Suprapubic skin (tissue), 4 donors: ENCODE data around the gene PTPRD. TPM values are rescaled to one million over a fixed set of nuclear protein-coding genes. Genes with fewer than 3 reads are reported as not detected.

Experiments used
- DNase-seq, 2 donors: peaks; one replicate each; pipeline ENCODE4 v3.0.0-alpha.2; 2019; ENCODE audit warnings: low spot score in 2 of 2
- H3K27ac ChIP-seq: fragments of 200-600 bp; sonication (generic); one replicate; pipeline ENCODE4 v1.5.1; 2019
- H3K27me3 ChIP-seq: fragments of 200-600 bp; sonication (generic); one replicate; pipeline ENCODE4 v1.5.1; 2019
- H3K36me3 ChIP-seq: fragments of 200-600 bp; sonication (generic); one replicate; pipeline ENCODE4 v1.5.1; 2019
- H3K4me1 ChIP-seq: fragments of 200-600 bp; sonication (generic); one replicate; pipeline ENCODE4 v1.5.1; 2019
- H3K4me3 ChIP-seq: fragments of 200-600 bp; sonication (generic); one replicate; pipeline ENCODE4 v1.5.1; 2019; ENCODE audit warnings: mild to moderate bottlenecking
- H3K9me3 ChIP-seq: fragments of 200-600 bp; sonication (generic); one replicate; pipeline ENCODE4 v1.5.1; 2019
- EP300 ChIP-seq: sonication (generic); formaldehyde crosslinking; IDR thresholded peaks from one replicate; pipeline ENCODE4 v1.6.1; 2017; ENCODE audit warnings: antibody characterized with exemption
- POLR2A ChIP-seq, 2 donors: fragments of 450-650 bp; IDR thresholded peaks; one replicate each; pipeline ENCODE4 v1.6.1; 2017; ENCODE audit warnings: antibody characterized with exemption in 2 of 2, mild to moderate bottlenecking in 2 of 2, moderate library complexity in 2 of 2
- POLR2AphosphoS5 ChIP-seq, 3 donors: sonication (generic); formaldehyde crosslinking; IDR thresholded peaks; one replicate each; pipeline ENCODE4 v1.6.1; 2017; ENCODE audit warnings: antibody characterized with exemption in 3 of 3
- WGBS: methylation state at CpG from one replicate; pipeline ENCODE4 v1.1.5; 2018; 5-methylcytosine and 5-hydroxymethylcytosine counted together
- total RNA-seq, 4 donors: library from RNA; depleted of rRNA; stranded (reverse); fragments of >200 nt; gene quantifications; one replicate each; pipeline ENCODE4 v1.1.0, GENCODE V29; 2016
- TF ChIP-seq, protein P1 (sequence below), 2 donors: fragments of 200-600 bp in 1 of 2; fragments of 450-650 bp in 1 of 2; sonication (generic) in 1 of 2; IDR thresholded peaks; one replicate each; pipeline ENCODE4 v1.5.1; 2016 to 2019; ENCODE audit warnings: antibody characterized with exemption in 2 of 2, mild to moderate bottlenecking in 1 of 2, moderate library complexity in 1 of 2

The PTPRD gene
- total RNA-seq, 4 donors from 2014 or later = 0.49 to 3.3 (median 2.5) TPM

GRCh38 chr9:9215050-9215449 lies 1397.8 kb downstream of the PTPRD start:
- no peaks in the 10 kb centered on the region for H3K9me3 ChIP-seq
- 59% methylated on average over 2 of the region's 2 CpGs for WGBS
- TF ChIP-seq, protein P1, sequence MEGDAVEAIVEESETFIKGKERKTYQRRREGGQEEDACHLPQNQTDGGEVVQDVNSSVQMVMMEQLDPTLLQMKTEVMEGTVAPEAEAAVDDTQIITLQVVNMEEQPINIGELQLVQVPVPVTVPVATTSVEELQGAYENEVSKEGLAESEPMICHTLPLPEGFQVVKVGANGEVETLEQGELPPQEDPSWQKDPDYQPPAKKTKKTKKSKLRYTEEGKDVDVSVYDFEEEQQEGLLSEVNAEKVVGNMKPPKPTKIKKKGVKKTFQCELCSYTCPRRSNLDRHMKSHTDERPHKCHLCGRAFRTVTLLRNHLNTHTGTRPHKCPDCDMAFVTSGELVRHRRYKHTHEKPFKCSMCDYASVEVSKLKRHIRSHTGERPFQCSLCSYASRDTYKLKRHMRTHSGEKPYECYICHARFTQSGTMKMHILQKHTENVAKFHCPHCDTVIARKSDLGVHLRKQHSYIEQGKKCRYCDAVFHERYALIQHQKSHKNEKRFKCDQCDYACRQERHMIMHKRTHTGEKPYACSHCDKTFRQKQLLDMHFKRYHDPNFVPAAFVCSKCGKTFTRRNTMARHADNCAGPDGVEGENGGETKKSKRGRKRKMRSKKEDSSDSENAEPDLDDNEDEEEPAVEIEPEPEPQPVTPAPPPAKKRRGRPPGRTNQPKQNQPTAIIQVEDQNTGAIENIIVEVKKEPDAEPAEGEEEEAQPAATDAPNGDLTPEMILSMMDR (IDR thresholded peaks at IDR 0.05) = no peak
- TF ChIP-seq EP300 = no peak
- no peak for TF ChIP-seq POLR2AphosphoS5 (IDR thresholded peaks at IDR 0.05)
- no peaks in the 10 kb centered on the region for H3K36me3 ChIP-seq
- no peak overlapping the region for H3K27ac ChIP-seq
- DNase-seq = no peak
- no peak overlapping the region for H3K4me3 ChIP-seq
- no peaks in the 10 kb centered on the region for H3K4me1 ChIP-seq
- no peaks in the 10 kb centered on the region for H3K27me3 ChIP-seq

GRCh38 chr9:9214066-9214465 lies 1398.7 kb downstream of the PTPRD start:
- Histone ChIP-seq H3K4me1 (no peaks in the 10 kb centered on the region), H3K9me3 (no peaks in the 10 kb centered on the region), H3K4me3 (no peak overlapping the region), H3K27me3 (no peaks in the 10 kb centered on the region), H3K27ac (no peak overlapping the region), H3K36me3 (no peaks in the 10 kb centered on the region)
- WGBS = 56% methylated on average over 6 of the region's 6 CpGs
- TF ChIP-seq, protein P1 (IDR thresholded peaks at IDR 0.05) = no peak
- TF ChIP-seq POLR2A (IDR thresholded peaks at IDR 0.05) = no peak
- no peak for TF ChIP-seq EP300
- TF ChIP-seq POLR2AphosphoS5 (IDR thresholded peaks at IDR 0.05) = no peak
- DNase-seq = no peak

DNA sequence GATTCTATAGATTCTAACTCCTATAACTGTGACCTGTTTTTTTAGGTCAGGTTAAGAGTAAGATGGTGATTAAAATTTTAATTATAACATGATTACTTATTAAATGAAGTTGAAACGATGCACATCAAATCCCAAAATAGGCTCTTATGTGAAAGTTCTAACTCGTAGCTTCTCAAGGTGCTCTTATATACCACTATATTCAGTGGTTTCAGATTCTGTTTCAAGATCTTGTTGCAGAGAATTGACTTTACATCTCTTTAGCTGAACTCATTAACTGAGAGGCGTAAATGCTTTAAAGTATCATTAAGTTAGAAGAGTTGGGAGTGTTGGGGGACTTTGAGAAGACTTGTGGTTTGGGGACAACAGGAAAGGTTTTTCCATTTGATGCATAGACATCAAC lies 1399.8 kb downstream of the PTPRD start:
- TF ChIP-seq POLR2A (IDR thresholded peaks at IDR 0.05) = no peak
- no peak for TF ChIP-seq EP300
- TF ChIP-seq POLR2AphosphoS5 (IDR thresholded peaks at IDR 0.05) = no peak
- TF ChIP-seq, protein P1 (IDR thresholded peaks at IDR 0.05) = no peak
- no peak for DNase-seq
- Histone ChIP-seq H3K27ac (no peak overlapping the region), H3K4me3 (no peak overlapping the region), H3K36me3 (no peaks in the 10 kb centered on the region), H3K27me3 (no peaks in the 10 kb centered on the region), H3K4me1 (no peaks in the 10 kb centered on the region), H3K9me3 (no peaks in the 10 kb centered on the region)
- WGBS = 94% methylated on average over 3 of the region's 3 CpGs

DNA sequence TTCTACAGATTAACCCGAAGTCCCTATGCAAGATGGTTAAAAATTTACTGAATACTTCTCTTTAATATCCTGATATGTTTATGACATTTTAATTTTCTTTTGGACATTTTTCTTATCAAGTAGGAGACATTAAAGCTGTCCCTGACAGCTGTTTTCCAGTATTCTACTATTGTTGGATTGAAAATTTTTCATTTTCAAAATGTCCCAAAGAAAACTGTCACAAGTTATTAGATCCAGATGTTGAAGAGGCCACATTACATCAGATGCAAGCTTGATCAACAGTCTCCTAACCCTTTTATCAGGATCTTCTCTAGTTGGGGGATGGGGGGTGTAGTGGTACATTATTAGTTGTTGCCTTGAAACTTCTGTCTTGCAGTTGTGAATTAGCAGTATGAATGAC lies 1410.5 kb downstream of the PTPRD start:
- Histone ChIP-seq H3K4me3 (no peak overlapping the region), H3K27ac (no peak overlapping the region), H3K27me3 (no peaks in the 10 kb centered on the region), H3K4me1 (no peaks in the 10 kb centered on the region), H3K9me3 (no peaks in the 10 kb centered on the region), H3K36me3 (no peaks in the 10 kb centered on the region)
- no peak for TF ChIP-seq POLR2A (IDR thresholded peaks at IDR 0.05)
- TF ChIP-seq POLR2AphosphoS5 (IDR thresholded peaks at IDR 0.05) = no peak
- TF ChIP-seq, protein P1 (IDR thresholded peaks at IDR 0.05) = no peak
- no peak for TF ChIP-seq EP300
- no peak for DNase-seq
- 71% methylated on average over 1 of the region's 1 CpG for WGBS

DNA sequence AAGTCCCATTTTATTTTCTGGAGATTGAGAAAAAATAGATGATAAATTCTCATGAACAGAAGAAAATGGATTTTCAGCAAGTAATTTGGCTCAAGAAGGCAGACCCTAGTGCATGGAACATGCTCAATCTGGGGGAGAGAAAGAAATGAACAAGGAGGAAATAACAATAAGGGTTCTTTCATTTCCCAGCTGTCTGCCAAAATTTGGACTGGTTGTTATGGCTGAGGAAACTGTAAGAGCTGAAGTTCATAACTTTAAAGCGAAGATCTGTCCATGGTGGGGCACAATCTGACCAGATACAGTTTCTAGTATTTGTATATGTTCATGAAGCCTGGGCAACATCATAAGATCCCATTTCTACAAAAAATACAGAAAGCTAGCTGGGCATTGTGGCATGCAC lies 1426.7 kb downstream of the PTPRD start:
- no peaks in the 10 kb centered on the region for H3K27me3 ChIP-seq
- H3K9me3 ChIP-seq = no peaks in the 10 kb centered on the region
- WGBS = 40% methylated on average over 1 of the region's 1 CpG
- H3K4me1 ChIP-seq = no peaks in the 10 kb centered on the region
- no peak overlapping the region for H3K27ac ChIP-seq
- TF ChIP-seq POLR2AphosphoS5 (IDR thresholded peaks at IDR 0.05) (no peak), EP300 (no peak), POLR2A (IDR thresholded peaks at IDR 0.05) (no peak)
- TF ChIP-seq, protein P1 (IDR thresholded peaks at IDR 0.05) = no peak
- H3K4me3 ChIP-seq = no peak overlapping the region
- H3K36me3 ChIP-seq = no peaks in the 10 kb centered on the region
- no peak for DNase-seq
